HG03565 (cell line): ENCODE data around the gene MED17.
A peak's percentile ranks its signal among the peaks of the same experiment; 100 is the strongest.
"Not testable (repeated sequence)": the region's sequence is repeated elsewhere in the genome, so short reads cannot be mapped to it uniquely, and the experiment has no call there.

ENCODE experiments used
- ATAC-seq: cut with Tn5 transposase; IDR thresholded peaks from one replicate; pipeline ENCODE4 v1.9.1; 2021; ENCODE audit warnings: mild to moderate bottlenecking, moderate library complexity; ENCODE audit not compliant: unreplicated experiment

Gene MED17

DNA sequence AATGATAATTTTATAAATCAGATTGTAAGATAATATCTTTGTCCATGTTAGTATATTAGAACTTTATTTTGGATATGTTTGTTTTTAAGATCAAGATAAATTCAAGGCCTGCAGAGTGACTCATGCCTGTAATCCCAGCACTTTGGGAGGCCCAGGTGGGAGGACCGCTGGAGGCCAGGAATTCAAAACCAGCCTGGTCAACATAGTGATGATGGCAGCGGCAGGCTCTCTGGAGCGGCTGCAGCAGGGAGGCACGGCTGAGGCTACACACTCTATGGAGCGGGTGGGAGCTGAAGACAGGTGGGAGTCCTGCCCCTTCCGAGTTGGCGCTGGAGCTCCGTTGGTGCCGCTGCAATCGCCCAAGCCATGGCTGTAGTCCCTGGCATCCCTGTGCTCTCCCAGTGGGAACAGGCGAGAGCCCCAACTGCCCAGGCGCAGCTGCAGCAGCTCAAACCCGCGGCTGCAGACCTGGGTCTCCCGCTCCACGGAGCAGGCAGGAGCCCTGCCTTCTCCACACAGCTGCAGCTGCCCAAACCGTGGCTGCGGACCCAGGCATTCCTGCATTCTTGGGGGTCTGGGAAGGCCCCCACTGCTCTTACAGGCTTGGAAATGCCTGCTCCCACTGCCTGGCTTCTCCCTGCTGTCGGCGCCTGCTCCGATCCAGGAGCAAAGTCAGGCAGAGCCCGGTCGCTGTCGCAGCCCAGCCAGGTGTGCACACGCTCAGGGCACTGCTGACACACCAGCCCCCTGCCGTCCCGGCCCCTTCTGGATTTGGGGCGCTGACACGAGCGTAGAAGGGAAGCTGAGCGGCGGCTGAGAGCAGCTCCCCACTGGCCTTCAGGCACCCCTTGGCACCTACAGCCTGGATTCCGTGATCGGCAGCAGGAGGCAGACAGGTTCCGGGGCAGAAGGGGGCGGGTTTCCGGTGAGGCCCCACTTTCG, 25.9 kb upstream of the MED17 start:
- no peak for ATAC-seq

DNA sequence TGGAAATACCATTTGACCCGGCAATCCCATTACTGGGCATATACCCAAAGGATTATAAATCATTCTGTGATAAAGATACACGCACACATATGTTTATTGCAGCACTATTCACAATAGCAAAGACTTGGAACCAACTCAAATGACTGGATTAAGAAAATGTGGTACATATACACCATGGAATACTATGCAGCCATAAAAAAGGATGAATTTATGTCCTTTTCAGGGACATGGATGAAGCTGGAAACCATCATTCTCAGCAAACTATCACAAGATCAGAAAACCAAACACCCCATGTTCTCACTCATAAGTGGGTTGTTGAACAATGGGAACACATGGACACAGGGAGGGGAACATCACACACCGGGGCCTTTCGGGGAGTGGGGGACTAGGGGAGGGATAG, 25.0 kb upstream of the MED17 start:
- ATAC-seq = not testable (repeated sequence)

DNA sequence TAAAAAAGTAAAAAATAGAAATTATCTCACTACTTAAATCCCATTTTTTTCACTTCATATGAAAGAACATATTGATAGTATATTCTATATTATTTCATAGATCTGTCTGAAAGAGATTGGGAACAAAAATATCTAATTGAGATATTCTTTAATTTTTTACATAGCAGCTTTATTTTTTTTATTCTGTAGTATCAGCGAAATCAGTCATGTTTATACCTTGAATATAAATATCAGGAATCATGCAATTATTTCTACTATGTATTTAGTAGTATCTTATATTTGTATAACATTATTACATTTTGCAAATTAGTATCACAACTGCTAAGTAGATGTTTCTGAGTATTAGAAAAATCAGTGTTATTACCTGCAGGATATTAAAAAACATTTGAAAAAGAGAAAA, 22.2 kb upstream of the MED17 start:
- no peak for ATAC-seq

DNA sequence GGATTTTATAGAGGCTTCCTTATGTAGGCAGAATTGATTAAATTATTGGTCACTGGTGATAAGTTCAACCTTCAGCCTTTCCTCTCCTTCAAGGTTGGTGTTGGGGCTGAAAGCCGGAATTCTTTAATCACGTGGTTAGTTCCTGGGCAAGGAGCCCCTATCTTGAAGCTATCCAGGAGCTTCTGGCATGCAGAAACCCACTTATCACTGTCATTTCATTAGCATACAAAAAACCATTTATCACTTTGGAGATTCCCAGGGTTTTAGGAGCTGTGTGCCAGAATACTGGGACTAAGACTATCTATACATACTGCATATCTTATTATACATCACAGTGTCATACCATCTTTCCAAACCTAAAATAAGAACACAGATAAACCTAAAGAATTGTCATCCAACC, 18.5 kb upstream of the MED17 start:
- ATAC-seq = no peak

- no peak for ATAC-seq
These were observed 17.6 kb upstream of the MED17 start for GRCh38 chr11:93766504-93766903.

GRCh38 chr11:93767018-93767417, 17.1 kb upstream of the MED17 start:
- ATAC-seq = no peak

- no peak for ATAC-seq
These were observed 13.9 kb upstream of the MED17 start for GRCh38 chr11:93770160-93770559.

- no peak for ATAC-seq
These were observed 12.0 kb upstream of the MED17 start for GRCh38 chr11:93772123-93772522.

DNA sequence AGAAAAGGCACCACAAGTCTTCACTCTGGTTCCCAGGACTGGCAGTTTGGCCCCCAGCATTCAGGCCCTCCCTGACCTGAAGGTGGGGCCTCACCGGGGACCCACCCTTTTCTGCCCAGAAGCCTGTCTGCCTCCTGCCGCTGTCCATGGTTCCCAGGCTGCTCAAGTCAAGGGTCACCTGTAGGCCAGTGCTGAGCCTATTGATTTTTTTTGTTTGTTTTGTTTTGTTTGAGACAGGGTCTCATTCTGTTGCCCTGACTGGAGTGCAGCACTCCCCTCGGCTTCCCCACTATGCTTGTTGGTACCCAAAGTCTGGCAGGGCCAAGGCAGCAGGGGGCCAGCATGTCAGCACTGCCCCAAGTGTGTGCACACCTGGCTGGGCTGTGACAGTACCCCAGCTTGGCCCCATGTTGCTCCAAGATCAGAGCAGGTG, 11.0 kb upstream of the MED17 start:
- ATAC-seq = no peak

DNA sequence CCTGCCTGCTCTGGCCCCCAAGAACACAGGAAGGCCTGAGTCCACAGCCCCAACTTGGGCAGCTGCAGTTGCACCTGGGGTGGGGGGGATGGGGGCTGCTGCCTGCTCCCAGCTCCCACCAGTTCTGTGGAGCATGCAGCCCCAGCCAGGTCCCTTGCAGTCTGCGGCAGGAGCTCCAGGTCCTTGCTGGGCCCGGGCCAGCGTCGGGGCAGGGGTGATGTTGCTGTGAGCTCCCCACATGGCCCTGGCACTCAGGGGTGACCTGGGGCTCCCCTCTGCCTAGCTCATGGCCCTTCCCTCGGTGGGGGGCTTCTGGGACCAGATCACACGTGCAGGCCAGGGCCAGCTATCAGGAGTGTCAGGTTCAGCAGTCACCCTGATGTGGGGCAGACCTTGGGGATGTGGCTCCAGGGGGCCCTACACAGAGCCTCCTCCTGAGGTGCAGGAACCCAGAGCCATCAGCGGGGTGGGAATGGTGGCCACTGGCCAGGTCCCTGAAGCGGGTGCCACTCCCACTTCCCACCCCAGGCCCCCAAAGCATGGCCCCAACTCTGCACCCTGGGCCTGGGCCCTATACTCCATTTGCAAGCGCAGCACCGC, 10.4 kb upstream of the MED17 start:
- ATAC-seq = no peak

DNA sequence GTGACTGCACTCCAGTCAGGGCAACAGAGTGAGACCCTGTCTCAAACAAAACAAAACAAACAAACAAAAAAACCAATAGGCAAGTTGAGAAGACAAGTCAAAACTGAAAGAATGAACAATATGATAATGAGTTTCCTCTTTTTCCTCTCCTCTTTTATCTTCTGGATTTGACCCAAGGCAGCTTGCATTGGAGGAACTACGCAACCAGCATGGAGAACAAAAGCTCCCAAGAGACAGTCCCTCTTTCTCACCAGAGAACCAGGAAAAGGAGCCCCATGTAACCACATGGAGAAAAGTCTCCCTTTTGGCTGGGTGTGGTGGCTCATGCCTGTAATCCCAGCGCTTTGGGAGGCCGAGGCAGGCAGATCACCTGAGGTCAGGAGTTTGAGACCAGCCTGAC, 9.5 kb upstream of the MED17 start:
- ATAC-seq = not testable (repeated sequence)

GRCh38 chr11:93775289-93775688, 8.8 kb upstream of the MED17 start:
- no peak for ATAC-seq

GRCh38 chr11:93783362-93783761, 720 bp upstream of the MED17 start:
- ATAC-seq = no peak

DNA sequence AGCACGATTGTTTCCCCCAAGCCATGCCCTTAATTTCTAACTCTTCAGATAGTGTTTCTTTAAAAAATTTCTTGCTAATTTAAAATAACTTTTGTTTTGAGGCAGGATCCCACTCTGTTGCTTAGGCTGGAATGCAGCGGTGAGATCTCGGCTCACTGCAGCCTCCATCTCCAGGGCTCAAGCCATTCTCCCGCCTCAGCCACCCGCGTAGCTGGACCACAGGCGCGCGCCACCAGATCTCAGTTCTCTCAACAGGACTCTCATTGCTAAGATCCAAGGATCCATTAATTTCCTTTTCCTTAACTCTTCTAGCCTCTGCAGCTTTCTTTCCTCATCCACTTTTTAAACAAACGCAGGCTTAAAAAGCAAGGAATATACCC, 327 bp upstream of the MED17 start:
- peak; percentile 30 for ATAC-seq

DNA sequence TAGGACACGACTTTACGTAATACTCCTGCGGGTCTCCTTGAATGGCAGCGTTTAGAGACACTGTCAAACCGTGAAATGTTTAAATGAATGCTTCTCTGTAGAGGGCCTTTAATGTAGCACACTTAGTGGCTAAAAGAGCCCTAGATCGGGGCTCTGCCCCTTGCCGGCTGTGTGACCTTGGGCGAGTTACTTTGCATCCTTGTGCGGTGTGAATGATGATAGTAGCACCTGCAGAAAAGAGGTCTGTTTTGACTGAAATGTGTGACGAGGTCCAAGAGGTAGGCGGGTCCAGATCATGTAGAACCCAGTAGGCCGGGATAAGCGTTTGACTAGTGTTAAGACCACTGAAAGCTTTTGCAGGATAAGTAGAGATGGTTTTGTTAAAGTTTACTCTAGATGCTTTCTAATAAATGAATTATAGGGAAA, 866 bp downstream of the MED17 start:
- ATAC-seq = peak; percentile 23

DNA sequence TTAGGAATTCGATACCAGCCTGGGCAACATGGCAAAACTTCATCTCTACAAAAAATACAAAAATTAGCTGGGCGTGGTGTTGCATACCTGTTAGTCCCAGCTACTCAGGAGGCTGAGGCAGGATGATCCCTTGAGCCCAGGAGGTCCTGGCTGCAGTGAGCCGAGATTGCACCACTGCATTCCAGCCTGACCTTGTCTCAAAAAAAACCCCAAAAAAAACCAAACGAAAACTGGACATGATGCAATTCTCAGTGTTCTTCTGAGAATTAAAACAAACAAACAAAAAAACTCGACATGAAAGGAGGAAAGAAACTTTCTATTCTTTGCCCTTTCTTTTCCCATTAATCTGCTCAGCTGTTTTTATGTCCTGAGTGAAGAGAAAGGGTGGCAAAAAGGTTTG, 7.4 kb downstream of the MED17 start:
- no peak for ATAC-seq

GRCh38 chr11:93796441-93797231, 12.6 kb downstream of the MED17 start:
- no peak for ATAC-seq

DNA sequence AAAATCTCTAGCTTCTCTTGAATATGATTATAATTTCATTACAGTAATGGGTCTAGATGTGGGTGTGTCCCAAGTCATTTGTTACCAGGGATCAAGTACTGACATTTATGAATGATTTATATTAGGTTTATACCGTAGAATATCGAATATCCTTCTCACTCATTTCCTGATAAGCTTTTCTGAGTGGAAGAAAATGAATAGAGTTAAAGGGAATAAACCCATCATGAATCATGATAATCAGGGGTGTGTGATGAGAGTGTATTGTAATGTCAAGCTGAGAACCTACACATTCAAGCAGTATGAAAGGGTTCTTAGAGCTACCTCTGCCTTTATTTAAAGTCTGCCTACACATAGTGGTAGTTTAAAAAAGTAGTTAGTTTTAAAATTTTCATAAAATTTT, 17.3 kb downstream of the MED17 start:
- no peak for ATAC-seq

DNA sequence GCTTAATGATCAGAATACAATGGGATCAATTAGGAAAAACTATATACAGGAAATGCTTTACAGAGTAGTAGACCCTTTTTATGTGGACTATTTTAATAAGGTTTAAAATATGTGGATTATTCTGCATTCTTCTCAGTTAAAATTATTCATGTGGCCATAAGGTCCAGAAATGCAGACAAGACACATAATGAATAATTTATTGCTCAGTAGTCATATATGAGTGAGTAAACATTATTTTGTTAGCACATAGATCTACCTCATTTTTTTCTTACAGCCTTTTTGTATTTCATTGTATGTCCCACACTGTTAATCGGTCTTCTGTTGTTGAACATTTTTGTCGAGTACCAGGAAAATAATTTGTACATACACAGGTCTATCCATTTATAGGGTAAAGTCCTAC, 20.8 kb downstream of the MED17 start:
- no peak for ATAC-seq

DNA sequence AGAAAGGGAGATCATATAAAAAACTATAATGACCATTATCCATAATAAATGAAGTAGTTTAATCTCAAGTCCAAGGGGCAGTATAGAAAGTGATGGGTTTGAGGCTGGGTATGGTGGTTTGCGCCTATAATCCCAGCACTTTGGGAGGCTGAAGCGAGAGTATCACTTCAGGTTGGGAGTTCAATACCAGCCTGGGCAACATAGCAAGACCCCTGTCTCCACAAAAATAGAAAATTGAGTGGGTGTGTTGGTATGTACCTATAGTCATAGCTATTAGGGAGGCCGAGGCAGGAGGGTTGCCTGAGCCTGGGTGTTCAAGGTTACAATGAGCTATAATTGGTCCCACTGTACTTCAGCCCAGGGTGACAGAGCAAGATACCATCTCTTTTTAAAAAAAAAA, 23.9 kb downstream of the MED17 start:
- no peak for ATAC-seq

GRCh38 chr11:93813974-93814373, 29.9 kb downstream of the MED17 start:
- ATAC-seq = no peak
